GM23338 (cell line): ENCODE results near the gene CNPY4. TPM values are rescaled to one million over a fixed set of nuclear protein-coding genes. Genes with fewer than 3 reads are reported as not detected.

Experiments used
- ATAC-seq: fragments of 200-7000 bp; cut with Tn5 transposase; 3 replicates; pipeline ENCODE4 v1.9.1; 2020
- DNase-seq: peaks from one replicate; pipeline ENCODE4 v3.0.0-alpha.2; 2015; ENCODE audit warnings: low spot score
- H2AFZ ChIP-seq: fragments of 200-600 bp; sonication (generic); 2 replicates; pipeline ENCODE4 v1.8.0; 2016; ENCODE audit warnings: antibody characterized with exemption, mild to moderate bottlenecking, moderate library complexity
- H3F3A ChIP-seq: fragments of 200-600 bp; sonication (generic); replicated peaks from 2 replicates; pipeline ENCODE4 v1.8.0; 2017; ENCODE audit warnings: antibody characterized with exemption, mixed run types, low read depth
- H3K27ac ChIP-seq: fragments of 200-600 bp; sonication (generic); 2 replicates; pipeline ENCODE4 v1.6.1; 2016; ENCODE audit warnings: low read depth
- H3K27me3 ChIP-seq: fragments of 200-600 bp; sonication (generic); 2 replicates; pipeline ENCODE4 v1.8.0; 2016; ENCODE audit warnings: mild to moderate bottlenecking, mixed run types, moderate library complexity; ENCODE audit not compliant: insufficient read depth
- H3K36me3 ChIP-seq: fragments of 200-600 bp; sonication (generic); 2 replicates; pipeline ENCODE4 v1.8.0; 2016; ENCODE audit warnings: mild to moderate bottlenecking; ENCODE audit not compliant: insufficient read depth
- H3K4me1 ChIP-seq: fragments of 200-600 bp; sonication (generic); 2 replicates; pipeline ENCODE4 v1.8.0; 2016; ENCODE audit warnings: mild to moderate bottlenecking, moderate library complexity; ENCODE audit not compliant: insufficient read depth
- H3K4me2 ChIP-seq: fragments of 200-600 bp; sonication (generic); 2 replicates; pipeline ENCODE4 v1.7.1; 2017; ENCODE audit warnings: mixed run types
- H3K4me3 ChIP-seq: fragments of 200-600 bp; sonication (generic); 2 replicates; pipeline ENCODE4 v1.6.1; 2016; ENCODE audit warnings: mixed run types
- H3K79me2 ChIP-seq: fragments of 200-600 bp; sonication (generic); replicated peaks from 2 replicates; pipeline ENCODE4 v1.8.0; 2017; ENCODE audit warnings: mild to moderate bottlenecking; ENCODE audit not compliant: insufficient read depth
- H3K9me2 ChIP-seq: fragments of 200-600 bp; sonication (generic); 2 replicates; pipeline ENCODE4 v1.8.0; 2017; ENCODE audit not compliant: insufficient read depth
- H4K20me1 ChIP-seq: fragments of 200-600 bp; sonication (generic); replicated peaks from 2 replicates; pipeline ENCODE4 v1.8.0; 2017; ENCODE audit warnings: mild to moderate bottlenecking; ENCODE audit not compliant: insufficient read depth
- H3K27ac Mint-ChIP-seq: 2 replicates; pipeline ENCODE4 v1.8.0; 2020; ENCODE audit warnings: inconsistent platforms, mild to moderate bottlenecking, moderate library complexity, mixed read lengths
- H3K27me3 Mint-ChIP-seq: 3 replicates; pipeline ENCODE4 v1.8.0; 2022; ENCODE audit warnings: low read depth, mild to moderate bottlenecking, moderate library complexity, mixed read lengths, inconsistent platforms; ENCODE audit not compliant: insufficient read depth, poor library complexity
- H3K36me3 Mint-ChIP-seq: 3 replicates; pipeline ENCODE4 v1.8.0; 2021; ENCODE audit warnings: low read depth, mild to moderate bottlenecking, inconsistent platforms, moderate library complexity, mixed read lengths
- H3K4me1 Mint-ChIP-seq: 3 replicates; pipeline ENCODE4 v1.8.0; 2020; ENCODE audit warnings: mild to moderate bottlenecking, inconsistent platforms, mixed read lengths
- H3K4me3 Mint-ChIP-seq: 3 replicates; pipeline ENCODE4 v1.8.0; 2021; ENCODE audit warnings: moderate library complexity, mild to moderate bottlenecking, inconsistent platforms, mixed read lengths
- H3K9me3 Mint-ChIP-seq: 3 replicates; pipeline ENCODE4 v1.8.0; 2020; ENCODE audit warnings: moderate library complexity, mild to moderate bottlenecking, inconsistent platforms, mixed read lengths
- CREB1 ChIP-seq: fragments of 250-450 bp; sonication (Bioruptor Pico); IDR thresholded peaks from 2 replicates; pipeline ENCODE4 v1.5.0; 2020; ENCODE audit warnings: low read depth, mild to moderate bottlenecking, moderate library complexity
- EZH2 ChIP-seq: fragments of 200-600 bp; sonication (generic); IDR thresholded peaks from one replicate; pipeline ENCODE4 v1.8.0; 2017; ENCODE audit warnings: antibody characterized with exemption, mild to moderate bottlenecking, low read depth; ENCODE audit not compliant: unreplicated experiment
- EZH2phosphoT487 ChIP-seq: fragments of 200-600 bp; sonication (generic); IDR thresholded peaks from one replicate; pipeline ENCODE4 v1.8.1; 2018; ENCODE audit warnings: antibody characterized with exemption; ENCODE audit not compliant: unreplicated experiment
- JUNB ChIP-seq: IDR thresholded peaks from one replicate; pipeline ENCODE4 v1.6.1; 2016; ENCODE audit warnings: antibody characterized with exemption; ENCODE audit not compliant: unreplicated experiment
- NANOG ChIP-seq: IDR thresholded peaks from 2 replicates; pipeline ENCODE4 v1.6.1; 2016; ENCODE audit warnings: antibody characterized with exemption, borderline replicate concordance
- POLR2AphosphoS5 ChIP-seq: IDR thresholded peaks from 2 replicates; pipeline ENCODE4 v1.6.1; 2016; ENCODE audit warnings: antibody characterized with exemption, low read depth
- ZNF114 ChIP-seq: fragments of 250-450 bp; sonication (Bioruptor Pico); IDR thresholded peaks from 2 replicates; pipeline ENCODE4 v1.5.0; 2020; ENCODE audit warnings: mild to moderate bottlenecking, moderate library complexity
- polyA plus RNA-seq: library from polyadenylated mRNA; unstranded; fragments of >200 nt; fragmentation: Nextera tagmentation; extraction: Ambion mirVana; gene quantifications from 2 replicates; pipeline ENCODE4 v1.2.1, GENCODE V29; 2016
- total RNA-seq: library from RNA; depleted of rRNA; stranded (reverse); fragments of >200 nt; shearing (Covaris generic); gene quantifications from 2 replicates; pipeline ENCODE4 v1.2.3, GENCODE V29; 2014
- TF ChIP-seq, protein P1 (sequence below): fragments of 250-450 bp; sonication (Bioruptor Pico); IDR thresholded peaks from 2 replicates; pipeline ENCODE4 v1.5.0; 2020; ENCODE audit warnings: mild to moderate bottlenecking, moderate library complexity
- TF ChIP-seq, protein P2 (sequence below): IDR thresholded peaks from 2 replicates; pipeline ENCODE4 v1.6.1; 2016; ENCODE audit warnings: antibody characterized with exemption

CNPY4 gene
- total and polyA plus RNA-seq, 2 experiments from 2014 or later = 10.7 to 12.0 TPM

DNA sequence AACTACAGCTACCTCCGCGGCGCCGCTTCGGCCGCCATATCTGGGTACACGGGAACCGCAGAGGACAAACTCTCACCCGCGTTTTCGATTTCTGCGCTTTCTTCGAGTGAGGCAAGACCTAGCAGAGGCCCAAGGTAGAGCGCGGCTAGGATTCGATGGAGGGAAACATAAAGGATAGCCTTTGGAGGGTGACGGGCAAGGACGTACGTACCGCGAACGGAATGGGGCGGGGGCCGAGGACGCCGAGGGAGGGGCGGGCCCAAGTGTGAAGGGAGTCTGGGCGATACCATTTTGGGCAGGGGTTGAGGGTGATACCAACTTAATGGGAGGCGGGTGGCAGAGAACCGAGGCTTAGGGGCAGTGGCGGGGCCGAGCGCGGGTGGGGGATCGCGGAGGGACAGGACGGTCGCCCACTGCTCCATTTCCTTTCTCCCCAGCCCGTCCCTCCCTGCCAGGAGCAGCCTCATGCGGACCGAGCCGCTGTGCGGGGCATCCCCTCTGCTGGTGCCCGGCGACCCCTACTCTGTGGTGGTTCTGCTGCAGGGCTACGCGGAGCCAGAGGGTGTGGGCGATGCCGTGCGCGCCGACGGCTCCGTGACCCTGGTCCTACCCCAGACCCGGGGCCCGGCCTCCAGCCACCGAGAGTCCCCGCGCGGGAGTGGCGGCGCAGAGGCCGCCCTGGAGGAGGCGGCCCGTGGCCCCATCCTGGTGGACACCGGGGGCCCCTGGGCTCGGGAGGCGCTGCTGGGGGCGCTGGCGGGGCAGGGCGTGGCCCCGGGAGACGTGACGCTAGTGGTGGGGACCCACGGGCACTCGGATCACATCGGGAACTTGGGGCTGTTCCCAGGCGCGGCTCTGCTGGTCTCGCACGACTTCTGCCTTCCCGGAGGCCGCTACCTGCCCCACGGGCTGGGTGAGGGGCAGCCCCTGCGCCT is 7.8 kb downstream of the CNPY4 start, which contains the start of gene MBLAC1:
Gene MBLAC1 (plus strand): TSS at position 37 of the 935 bp plus-strand sequence. CDS start 429 bp downstream, at position 466.
- Histone ChIP-seq H3K27ac (peak within 1 kb of the TSS; percentile 100), H3K4me3 (peak within 1 kb of the TSS; percentile 99), H3K27me3 (peaks cover 21% of the 10 kb centered on the region), H3K9me2 (no peaks in the 10 kb centered on the region), H3K4me1 (no peaks in the 10 kb centered on the region; the same call in 1 of the 2 replicates), H3K79me2 (peaks cover 5% of the 10 kb centered on the region), H4K20me1 (no peaks in the 10 kb centered on the region), H3K4me2 (peak within 1 kb of the TSS; percentile 96), H2AFZ (peak within 1 kb of the TSS; percentile 94), H3K36me3 (no peaks in the 10 kb centered on the region), H3F3A (peaks cover 23% of the 10 kb centered on the region)
- H3K4me1 Mint-ChIP-seq = peaks cover 8% of the 10 kb centered on the region; the same call in 2 of the 3 replicates
- peaks cover 9% of the 10 kb centered on the region; the same call in 1 of the 3 replicates for H3K36me3 Mint-ChIP-seq
- ATAC-seq (peak; percentile 75), DNase-seq (peak; percentile 97)
- H3K27me3 Mint-ChIP-seq = peaks cover 23% of the 10 kb centered on the region
- TF ChIP-seq CREB1 (CRISPR knock-in tag) = no peak; the same call in 1 of the 2 replicates
- TF ChIP-seq POLR2AphosphoS5 = peak; percentile 94
- TF ChIP-seq EZH2phosphoT487 = no peak
- H3K27ac Mint-ChIP-seq = peak within 1 kb of the TSS; percentile 99
- peak within 1 kb of the TSS; percentile 99 for H3K4me3 Mint-ChIP-seq
- H3K9me3 Mint-ChIP-seq = no peaks in the 10 kb centered on the region

DNA sequence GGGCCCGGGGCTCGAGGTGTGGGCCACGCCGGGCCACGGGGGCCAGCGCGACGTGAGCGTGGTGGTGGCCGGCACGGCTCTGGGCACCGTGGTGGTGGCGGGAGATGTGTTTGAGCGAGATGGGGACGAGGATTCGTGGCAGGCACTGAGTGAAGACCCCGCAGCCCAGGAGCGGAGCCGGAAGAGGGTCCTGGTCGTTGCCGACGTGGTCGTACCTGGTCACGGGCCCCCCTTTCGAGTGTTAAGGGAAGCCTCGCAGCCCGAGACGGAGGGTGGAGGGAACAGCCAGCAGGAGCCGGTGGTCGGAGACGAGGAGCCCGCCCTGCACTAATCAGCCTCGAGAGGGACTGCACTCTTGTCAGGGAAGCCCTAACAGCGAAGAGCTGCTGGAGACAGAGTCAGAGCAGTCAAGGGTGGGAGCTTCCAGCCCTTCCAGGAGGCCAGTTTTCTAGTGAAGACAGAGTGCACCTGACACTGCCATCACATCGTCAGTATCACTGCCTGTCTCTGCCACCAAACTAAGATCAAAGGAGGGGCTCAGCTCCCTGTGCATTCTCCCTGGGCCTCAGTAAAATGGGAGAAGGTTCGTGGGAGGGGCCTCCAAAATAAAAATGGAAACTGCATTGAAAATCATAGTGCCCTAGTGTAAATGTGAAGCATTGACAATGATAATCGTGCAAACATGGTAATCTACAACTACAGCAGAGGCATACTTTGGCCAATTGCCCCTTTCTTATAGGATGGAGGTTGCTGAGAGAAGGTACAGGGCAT is 8.6 kb downstream of the CNPY4 start:
- no peak overlapping the region for H3K27ac Mint-ChIP-seq
- Histone ChIP-seq H3K4me2 (peak overlapping the region; percentile 96), H3K27me3 (peaks cover 21% of the 10 kb centered on the region), H3K27ac (no peak overlapping the region), H3K4me3 (peak overlapping the region; percentile 99), H3K4me1 (peaks cover 4% of the 10 kb centered on the region; the same call in 1 of the 2 replicates), H3K79me2 (peaks cover 5% of the 10 kb centered on the region), H3K36me3 (no peaks in the 10 kb centered on the region), H3F3A (peaks cover 21% of the 10 kb centered on the region), H3K9me2 (no peaks in the 10 kb centered on the region), H4K20me1 (no peaks in the 10 kb centered on the region), H2AFZ (peak overlapping the region; percentile 94)
- H3K9me3 Mint-ChIP-seq = no peaks in the 10 kb centered on the region
- ATAC-seq (peak; percentile 33), DNase-seq (peak; percentile 58)
- H3K36me3 Mint-ChIP-seq = peaks cover 6% of the 10 kb centered on the region; the same call in 1 of the 3 replicates
- H3K4me3 Mint-ChIP-seq = peak overlapping the region; percentile 77
- H3K27me3 Mint-ChIP-seq = peaks cover 21% of the 10 kb centered on the region
- peaks cover 11% of the 10 kb centered on the region for H3K4me1 Mint-ChIP-seq
- TF ChIP-seq ZNF114 (CRISPR knock-in tag) (no peak), JUNB (no peak), EZH2 (no peak), CREB1 (CRISPR knock-in tag) (no peak), EZH2phosphoT487 (no peak), NANOG (no peak)
- TF ChIP-seq, protein P1, sequence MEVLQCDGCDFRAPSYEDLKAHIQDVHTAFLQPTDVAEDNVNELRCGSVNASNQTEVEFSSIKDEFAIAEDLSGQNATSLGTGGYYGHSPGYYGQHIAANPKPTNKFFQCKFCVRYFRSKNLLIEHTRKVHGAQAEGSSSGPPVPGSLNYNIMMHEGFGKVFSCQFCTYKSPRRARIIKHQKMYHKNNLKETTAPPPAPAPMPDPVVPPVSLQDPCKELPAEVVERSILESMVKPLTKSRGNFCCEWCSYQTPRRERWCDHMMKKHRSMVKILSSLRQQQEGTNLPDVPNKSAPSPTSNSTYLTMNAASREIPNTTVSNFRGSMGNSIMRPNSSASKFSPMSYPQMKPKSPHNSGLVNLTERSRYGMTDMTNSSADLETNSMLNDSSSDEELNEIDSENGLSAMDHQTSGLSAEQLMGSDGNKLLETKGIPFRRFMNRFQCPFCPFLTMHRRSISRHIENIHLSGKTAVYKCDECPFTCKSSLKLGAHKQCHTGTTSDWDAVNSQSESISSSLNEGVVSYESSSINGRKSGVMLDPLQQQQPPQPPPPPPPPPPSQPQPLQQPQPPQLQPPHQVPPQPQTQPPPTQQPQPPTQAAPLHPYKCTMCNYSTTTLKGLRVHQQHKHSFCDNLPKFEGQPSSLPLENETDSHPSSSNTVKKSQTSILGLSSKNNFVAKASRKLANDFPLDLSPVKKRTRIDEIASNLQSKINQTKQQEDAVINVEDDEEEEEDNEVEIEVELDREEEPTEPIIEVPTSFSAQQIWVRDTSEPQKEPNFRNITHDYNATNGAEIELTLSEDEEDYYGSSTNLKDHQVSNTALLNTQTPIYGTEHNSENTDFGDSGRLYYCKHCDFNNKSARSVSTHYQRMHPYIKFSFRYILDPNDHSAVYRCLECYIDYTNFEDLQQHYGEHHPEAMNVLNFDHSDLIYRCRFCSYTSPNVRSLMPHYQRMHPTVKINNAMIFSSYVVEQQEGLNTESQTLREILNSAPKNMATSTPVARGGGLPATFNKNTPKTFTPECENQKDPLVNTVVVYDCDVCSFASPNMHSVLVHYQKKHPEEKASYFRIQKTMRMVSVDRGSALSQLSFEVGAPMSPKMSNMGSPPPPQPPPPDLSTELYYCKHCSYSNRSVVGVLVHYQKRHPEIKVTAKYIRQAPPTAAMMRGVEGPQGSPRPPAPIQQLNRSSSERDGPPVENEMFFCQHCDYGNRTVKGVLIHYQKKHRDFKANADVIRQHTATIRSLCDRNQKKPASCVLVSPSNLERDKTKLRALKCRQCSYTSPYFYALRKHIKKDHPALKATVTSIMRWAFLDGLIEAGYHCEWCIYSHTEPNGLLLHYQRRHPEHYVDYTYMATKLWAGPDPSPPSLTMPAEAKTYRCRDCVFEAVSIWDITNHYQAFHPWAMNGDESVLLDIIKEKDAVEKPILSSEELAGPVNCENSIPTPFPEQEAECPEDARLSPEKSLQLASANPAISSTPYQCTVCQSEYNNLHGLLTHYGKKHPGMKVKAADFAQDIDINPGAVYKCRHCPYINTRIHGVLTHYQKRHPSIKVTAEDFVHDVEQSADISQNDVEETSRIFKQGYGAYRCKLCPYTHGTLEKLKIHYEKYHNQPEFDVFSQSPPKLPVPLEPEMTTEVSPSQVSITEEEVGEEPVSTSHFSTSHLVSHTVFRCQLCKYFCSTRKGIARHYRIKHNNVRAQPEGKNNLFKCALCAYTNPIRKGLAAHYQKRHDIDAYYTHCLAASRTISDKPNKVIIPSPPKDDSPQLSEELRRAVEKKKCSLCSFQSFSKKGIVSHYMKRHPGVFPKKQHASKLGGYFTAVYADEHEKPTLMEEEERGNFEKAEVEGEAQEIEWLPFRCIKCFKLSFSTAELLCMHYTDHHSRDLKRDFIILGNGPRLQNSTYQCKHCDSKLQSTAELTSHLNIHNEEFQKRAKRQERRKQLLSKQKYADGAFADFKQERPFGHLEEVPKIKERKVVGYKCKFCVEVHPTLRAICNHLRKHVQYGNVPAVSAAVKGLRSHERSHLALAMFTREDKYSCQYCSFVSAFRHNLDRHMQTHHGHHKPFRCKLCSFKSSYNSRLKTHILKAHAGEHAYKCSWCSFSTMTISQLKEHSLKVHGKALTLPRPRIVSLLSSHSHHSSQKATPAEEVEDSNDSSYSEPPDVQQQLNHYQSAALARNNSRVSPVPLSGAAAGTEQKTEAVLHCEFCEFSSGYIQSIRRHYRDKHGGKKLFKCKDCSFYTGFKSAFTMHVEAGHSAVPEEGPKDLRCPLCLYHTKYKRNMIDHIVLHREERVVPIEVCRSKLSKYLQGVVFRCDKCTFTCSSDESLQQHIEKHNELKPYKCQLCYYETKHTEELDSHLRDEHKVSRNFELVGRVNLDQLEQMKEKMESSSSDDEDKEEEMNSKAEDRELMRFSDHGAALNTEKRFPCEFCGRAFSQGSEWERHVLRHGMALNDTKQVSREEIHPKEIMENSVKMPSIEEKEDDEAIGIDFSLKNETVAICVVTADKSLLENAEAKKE (CRISPR knock-in tag) = no peak
- TF ChIP-seq, protein P2, sequence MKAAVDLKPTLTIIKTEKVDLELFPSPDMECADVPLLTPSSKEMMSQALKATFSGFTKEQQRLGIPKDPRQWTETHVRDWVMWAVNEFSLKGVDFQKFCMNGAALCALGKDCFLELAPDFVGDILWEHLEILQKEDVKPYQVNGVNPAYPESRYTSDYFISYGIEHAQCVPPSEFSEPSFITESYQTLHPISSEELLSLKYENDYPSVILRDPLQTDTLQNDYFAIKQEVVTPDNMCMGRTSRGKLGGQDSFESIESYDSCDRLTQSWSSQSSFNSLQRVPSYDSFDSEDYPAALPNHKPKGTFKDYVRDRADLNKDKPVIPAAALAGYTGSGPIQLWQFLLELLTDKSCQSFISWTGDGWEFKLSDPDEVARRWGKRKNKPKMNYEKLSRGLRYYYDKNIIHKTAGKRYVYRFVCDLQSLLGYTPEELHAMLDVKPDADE = no peak
